Mesenchymal stem cell (in vitro differentiated cells and primary cell): Measurements from ENCODE around the gene BMPR1B.

Experiments used
- DNase-seq: peaks from one replicate; pipeline ENCODE4 v3.0.0-alpha.2; 2013
- H2AFZ ChIP-seq: one replicate; pipeline ENCODE4 v1.6.1; 2013; ENCODE audit warnings: low read depth, mild to moderate bottlenecking, control low read depth, inconsistent platforms, low read length, moderate library complexity
- H2AK5ac ChIP-seq: 2 replicates; pipeline ENCODE4 v1.6.1; 2013; ENCODE audit warnings: low read length, moderate library complexity, mild to moderate bottlenecking, inconsistent platforms; ENCODE audit not compliant: severe bottlenecking
- H2BK120ac ChIP-seq: one replicate; pipeline ENCODE4 v1.6.1; 2013; ENCODE audit warnings: low read depth, mild to moderate bottlenecking, inconsistent platforms, low read length, moderate library complexity
- H2BK12ac ChIP-seq, 2 experiments: one replicate each; pipeline ENCODE4 v1.6.1; 2013; ENCODE audit warnings: inconsistent platforms in 2 of 2, low read length in 2 of 2, mild to moderate bottlenecking in 2 of 2, moderate library complexity in 2 of 2, control low read depth in 1 of 2
- H2BK15ac ChIP-seq: one replicate; pipeline ENCODE4 v1.6.1; 2013; ENCODE audit warnings: mild to moderate bottlenecking, low read depth, inconsistent platforms; ENCODE audit not compliant: poor library complexity, severe bottlenecking
- H2BK5ac ChIP-seq: 2 replicates; pipeline ENCODE4 v1.6.1; 2013; ENCODE audit warnings: low read depth, mild to moderate bottlenecking, low read length, control low read depth, inconsistent platforms; ENCODE audit not compliant: poor library complexity, severe bottlenecking
- H3K14ac ChIP-seq, 2 experiments: one replicate each; pipeline ENCODE4 v1.6.1; 2013; ENCODE audit warnings: inconsistent platforms in 2 of 2, low read length in 2 of 2, control low read depth in 1 of 2, mild to moderate bottlenecking in 1 of 2, moderate library complexity in 1 of 2
- H3K18ac ChIP-seq, 2 experiments: one replicate each; pipeline ENCODE4 v1.6.1; 2013; ENCODE audit warnings: inconsistent platforms in 2 of 2, low read length in 2 of 2, control low read depth in 1 of 2, low read depth in 1 of 2, mild to moderate bottlenecking in 1 of 2
- H3K23ac ChIP-seq, 2 experiments: one replicate each; pipeline ENCODE4 v1.6.1; 2013; ENCODE audit warnings: inconsistent platforms in 2 of 2, low read length in 2 of 2, mild to moderate bottlenecking in 2 of 2, moderate library complexity in 2 of 2, control low read depth in 1 of 2
- H3K27ac ChIP-seq: 2 replicates; pipeline ENCODE4 v1.5.1; 2013; ENCODE audit warnings: mild to moderate bottlenecking, moderate library complexity, low read length, control low read depth, inconsistent platforms; ENCODE audit not compliant: poor library complexity, severe bottlenecking
- H3K27me3 ChIP-seq, 2 experiments: 2 replicates each; pipeline versions ENCODE4 v1.6.1 to v1.7.0; 2013; ENCODE audit warnings: low read length in 2 of 2, mild to moderate bottlenecking in 2 of 2, moderate library complexity in 2 of 2, control low read depth in 1 of 2, inconsistent platforms in 1 of 2; ENCODE audit not compliant: control insufficient read depth in 1 of 2, insufficient read depth in 1 of 2
- H3K36me3 ChIP-seq, 2 experiments: 2 replicates each; pipeline versions ENCODE4 v1.6.1 to v1.7.0; 2013; ENCODE audit warnings: low read length in 2 of 2, control low read depth in 1 of 2, inconsistent platforms in 1 of 2, low read depth in 1 of 2, mild to moderate bottlenecking in 1 of 2; ENCODE audit not compliant: insufficient read depth in 2 of 2, control insufficient read depth in 1 of 2
- H3K4ac ChIP-seq, 2 experiments: one replicate each; pipeline ENCODE4 v1.6.1; 2013; ENCODE audit warnings: inconsistent platforms in 2 of 2, low read length in 2 of 2, mild to moderate bottlenecking in 2 of 2, moderate library complexity in 2 of 2, control low read depth in 1 of 2, low read depth in 1 of 2
- H3K4me1 ChIP-seq: 2 replicates; pipeline ENCODE4 v1.6.1; 2013; ENCODE audit warnings: low read depth, low read length, control low read depth; ENCODE audit not compliant: control insufficient read depth, insufficient read depth
- H3K4me2 ChIP-seq: 2 replicates; pipeline ENCODE4 v1.6.1; 2013; ENCODE audit warnings: low read length, mild to moderate bottlenecking, inconsistent platforms; ENCODE audit not compliant: poor library complexity, severe bottlenecking
- H3K4me3 ChIP-seq, 2 experiments: 2 replicates each; pipeline versions ENCODE4 v1.5.1 to v1.7.0; 2013; ENCODE audit warnings: low read length in 2 of 2, mild to moderate bottlenecking in 2 of 2, control low read depth in 1 of 2, low read depth in 1 of 2; ENCODE audit not compliant: insufficient read depth in 1 of 2
- H3K79me1 ChIP-seq: replicated peaks from 2 replicates; pipeline ENCODE4 v1.6.1; 2013; ENCODE audit warnings: mild to moderate bottlenecking, control low read depth, low read length, inconsistent platforms; ENCODE audit not compliant: poor library complexity, severe bottlenecking
- H3K9ac ChIP-seq: 2 replicates; pipeline ENCODE4 v1.7.0; 2013; ENCODE audit warnings: mild to moderate bottlenecking, low read length, moderate library complexity
- H3K9me3 ChIP-seq: 2 replicates; pipeline ENCODE4 v1.7.0; 2013; ENCODE audit warnings: mild to moderate bottlenecking, low read length; ENCODE audit not compliant: control insufficient read depth
- H4K8ac ChIP-seq: one replicate; pipeline ENCODE4 v1.6.1; 2013; ENCODE audit warnings: inconsistent platforms, mild to moderate bottlenecking, low read length, moderate library complexity
- H4K91ac ChIP-seq: one replicate; pipeline ENCODE4 v1.6.1; 2013; ENCODE audit warnings: mild to moderate bottlenecking, low read length, inconsistent platforms
- WGBS: methylation state at CpG from one replicate; pipeline ENCODE4 v1.1.7; 2013; ENCODE audit warnings: mixed read lengths; 5-methylcytosine and 5-hydroxymethylcytosine counted together

Gene BMPR1B

GRCh38 chr4:95023110-95023509, 265.4 kb downstream of the BMPR1B start:
- WGBS, result 90% methylated on average over 4 of the region's 5 CpGs
- H4K91ac ChIP-seq, result no peak overlapping the region
- no peak overlapping the region for H3K9ac ChIP-seq
- H3K27me3 ChIP-seq, result no peaks in the 10 kb centered on the region
- H2BK12ac ChIP-seq, result no peak overlapping the region
- H3K4me2 ChIP-seq, result no peak overlapping the region
- H2BK120ac ChIP-seq, result no peak overlapping the region
- peaks cover 0 to 3% of the 10 kb centered on the region in 2 experiments for H3K36me3 ChIP-seq
- no peak overlapping the region for H3K27ac ChIP-seq
- H3K79me1 ChIP-seq, result no peaks in the 10 kb centered on the region
- no peak overlapping the region for H3K4me3 ChIP-seq
- no peak overlapping the region for H2AK5ac ChIP-seq
- no peak overlapping the region for H3K23ac ChIP-seq
- no peak overlapping the region for H2AFZ ChIP-seq
- H3K4me1 ChIP-seq, result no peaks in the 10 kb centered on the region
- H3K9me3 ChIP-seq, result no peaks in the 10 kb centered on the region
- no peak overlapping the region for H2BK5ac ChIP-seq
- DNase-seq, result no peak
- H3K14ac ChIP-seq, result no peak overlapping the region
- no peak overlapping the region for H2BK15ac ChIP-seq
- no peak overlapping the region for H3K4ac ChIP-seq
- H4K8ac ChIP-seq, result no peak overlapping the region
- H3K18ac ChIP-seq, result no peak overlapping the region

- no peak overlapping the region for H4K91ac ChIP-seq
- no peak overlapping the region for H3K23ac ChIP-seq
These were observed 270.3 kb downstream of the BMPR1B start for GRCh38 chr4:95027905-95028618.

GRCh38 chr4:95038791-95039190, 281.0 kb downstream of the BMPR1B start:
- Histone ChIP-seq H4K8ac (no peak overlapping the region), H2AK5ac (no peak overlapping the region), H3K4me2 (no peak overlapping the region), H3K4me3 (no peak overlapping the region), H3K9ac (no peak overlapping the region), H3K4ac (no peak overlapping the region), H3K18ac (no peak overlapping the region), H2BK12ac (no peak overlapping the region), H3K14ac (no peak overlapping the region), H2BK120ac (no peak overlapping the region), H2BK15ac (no peak overlapping the region), H3K36me3 (no peaks in the 10 kb centered on the region), H4K91ac (no peak overlapping the region), H3K79me1 (no peaks in the 10 kb centered on the region), H2BK5ac (no peak overlapping the region), H3K27me3 (no peaks in the 10 kb centered on the region), H3K27ac (no peak overlapping the region), H3K9me3 (no peaks in the 10 kb centered on the region), H2AFZ (no peak overlapping the region), H3K23ac (no peak overlapping the region), H3K4me1 (no peaks in the 10 kb centered on the region)
- DNase-seq, result no peak
- no CpG with 5 or more reads among the region's 4 CpGs for WGBS

More at GRCh38 chr4:95027905-95028618, 270.3 kb downstream of the BMPR1B start:
- Histone ChIP-seq H2AFZ (no peak overlapping the region), H3K4me2 (no peak overlapping the region), H3K36me3 (peaks cover 0 to under 1% of the 10 kb centered on the region in 2 experiments), H2BK120ac (no peak overlapping the region), H3K9me3 (peaks cover 6% of the 10 kb centered on the region), H3K9ac (no peak overlapping the region), H3K4me1 (no peaks in the 10 kb centered on the region), H2BK15ac (no peak overlapping the region), H2BK12ac (no peak overlapping the region), H4K8ac (no peak overlapping the region), H3K18ac (no peak overlapping the region), H2BK5ac (no peak overlapping the region), H2AK5ac (no peak overlapping the region), H3K14ac (no peak overlapping the region), H3K4ac (no peak overlapping the region), H3K27me3 (no peaks in the 10 kb centered on the region), H3K79me1 (no peaks in the 10 kb centered on the region), H3K4me3 (no peak overlapping the region), H3K27ac (no peak overlapping the region)
- no peak for DNase-seq

GRCh38 chr4:95044324-95044837, 286.6 kb downstream of the BMPR1B start:
- Histone ChIP-seq H3K18ac (no peak overlapping the region), H3K9me3 (no peaks in the 10 kb centered on the region), H3K79me1 (no peaks in the 10 kb centered on the region), H2BK12ac (no peak overlapping the region), H2BK120ac (no peak overlapping the region), H4K8ac (no peak overlapping the region), H3K4ac (no peak overlapping the region), H3K4me3 (no peak overlapping the region), H2BK15ac (no peak overlapping the region), H3K36me3 (no peaks in the 10 kb centered on the region), H3K4me1 (no peaks in the 10 kb centered on the region), H3K9ac (no peak overlapping the region), H2AK5ac (no peak overlapping the region), H3K27ac (no peak overlapping the region), H3K14ac (no peak overlapping the region), H3K23ac (no peak overlapping the region), H2AFZ (no peak overlapping the region), H4K91ac (no peak overlapping the region), H3K27me3 (no peaks in the 10 kb centered on the region), H3K4me2 (no peak overlapping the region), H2BK5ac (no peak overlapping the region)
- WGBS, result 15% methylated on average over 5 of the region's 5 CpGs
- no peak for DNase-seq
